Measurements from ENCODE around the gene CD200R1L.

CD200R1L gene

GRCh38 chr3:112786881-112787579, 59.6 kb downstream of the CD200R1L start:
- DNase-seq (ENCODE audit: low read depth in 2 of 2) = no peak

- no peak for DNase-seq (ENCODE audit: low read depth in 2 of 2)
Measured at GRCh38 chr3:112786002-112786590, 60.6 kb downstream of the CD200R1L start.

GRCh38 chr3:112785321-112786001, 61.2 kb downstream of the CD200R1L start:
- no peak for DNase-seq (ENCODE audit: low read depth in 2 of 2)

- DNase-seq (ENCODE audit: low read depth in 2 of 2) = no peak
Measured at GRCh38 chr3:112782491-112782890, 64.2 kb downstream of the CD200R1L start.

GRCh38 chr3:112781599-112781998, 65.1 kb downstream of the CD200R1L start:
- no peak for DNase-seq (ENCODE audit: low read depth in 2 of 2)

GRCh38 chr3:112779558-112780480, 66.8 kb downstream of the CD200R1L start:
- DNase-seq (ENCODE audit: low read depth in 2 of 2) = no peak

GRCh38 chr3:112779011-112779410, 67.7 kb downstream of the CD200R1L start:
- DNase-seq (ENCODE audit: low read depth in 2 of 2) = no peak

- no peak for DNase-seq (ENCODE audit: low read depth in 2 of 2)
Measured at GRCh38 chr3:112778353-112778948, 68.2 kb downstream of the CD200R1L start.

GRCh38 chr3:112777811-112778210, 68.9 kb downstream of the CD200R1L start:
- DNase-seq (ENCODE audit: low read depth in 2 of 2) = no peak

GRCh38 chr3:112776836-112777235, 69.8 kb downstream of the CD200R1L start:
- no peak for DNase-seq (ENCODE audit: low read depth in 2 of 2)

GRCh38 chr3:112776000-112776399, 70.7 kb downstream of the CD200R1L start:
- DNase-seq (ENCODE audit: low read depth in 2 of 2) = no peak

- DNase-seq (ENCODE audit: low read depth in 2 of 2) = no peak
Measured at GRCh38 chr3:112775011-112775742, 71.5 kb downstream of the CD200R1L start.

- no peak for DNase-seq (ENCODE audit: low read depth in 2 of 2)
Measured at GRCh38 chr3:112774293-112774926, 72.3 kb downstream of the CD200R1L start.

- no peak for DNase-seq (ENCODE audit: low read depth in 2 of 2)
Measured at GRCh38 chr3:112773864-112774263, 72.8 kb downstream of the CD200R1L start.

- no peak for DNase-seq (ENCODE audit: low read depth in 2 of 2)
Measured at GRCh38 chr3:112770951-112771350, 75.7 kb downstream of the CD200R1L start.

GRCh38 chr3:112770032-112770626, 76.5 kb downstream of the CD200R1L start:
- peak in 1 of 2 donors; percentile 11 for DNase-seq (ENCODE audit: low read depth in 2 of 2)

GRCh38 chr3:112769286-112769978, 77.2 kb downstream of the CD200R1L start:
- DNase-seq (ENCODE audit: low read depth in 2 of 2) = no peak

GRCh38 chr3:112767777-112768176, 78.9 kb downstream of the CD200R1L start:
- DNase-seq (ENCODE audit: low read depth in 2 of 2) = no peak

- no peak for DNase-seq (ENCODE audit: low read depth in 2 of 2)
Measured at GRCh38 chr3:112767177-112767576, 79.5 kb downstream of the CD200R1L start.

Measured in stimulated activated CD4-positive, alpha-beta T cell treated with anti-CD3 and anti-CD28 coated beads, Interleukin-1b, Interleukin-23, amount 100 ng/mL, for 1 hour (primary cell).